GM23248 (cell line): ENCODE results near the gene ZEB2. TPM values are rescaled to one million over a fixed set of nuclear protein-coding genes. Genes with fewer than 3 reads are reported as not detected.
A peak's percentile ranks its signal among the peaks of the same experiment; 100 is the strongest.

Experiments used
- DNase-seq: peaks from one replicate; pipeline ENCODE4 v3.0.0-alpha.2; 2015
- H2AFZ ChIP-seq: fragments of 200-600 bp; sonication (generic); 2 replicates; pipeline ENCODE4 v1.6.1; 2016; ENCODE audit warnings: antibody characterized with exemption
- H3F3A ChIP-seq: fragments of 200-600 bp; sonication (generic); 2 replicates; pipeline ENCODE4 v1.6.1; 2016; ENCODE audit warnings: mild to moderate bottlenecking, antibody characterized with exemption, mixed run types; ENCODE audit not compliant: insufficient read depth
- H3K27ac ChIP-seq: fragments of 200-600 bp; sonication (generic); 2 replicates; pipeline ENCODE4 v1.5.1; 2016; ENCODE audit warnings: mild to moderate bottlenecking
- H3K27me3 ChIP-seq: fragments of 200-600 bp; sonication (generic); replicated peaks from 2 replicates; pipeline ENCODE4 v1.6.1; 2016; ENCODE audit warnings: mild to moderate bottlenecking; ENCODE audit not compliant: insufficient read depth
- H3K36me3 ChIP-seq: fragments of 200-600 bp; sonication (generic); 2 replicates; pipeline ENCODE4 v1.6.1; 2016; ENCODE audit warnings: low read depth, mild to moderate bottlenecking
- H3K4me1 ChIP-seq: fragments of 200-600 bp; sonication (generic); 2 replicates; pipeline ENCODE4 v1.6.1; 2016; ENCODE audit warnings: mild to moderate bottlenecking; ENCODE audit not compliant: insufficient read depth
- H3K4me2 ChIP-seq: fragments of 200-600 bp; sonication (generic); one replicate; pipeline ENCODE4 v1.6.1; 2016; ENCODE audit warnings: mild to moderate bottlenecking; ENCODE audit not compliant: unreplicated experiment
- H3K4me3 ChIP-seq: fragments of 200-600 bp; sonication (generic); 2 replicates; pipeline ENCODE4 v1.5.1; 2016; ENCODE audit warnings: mild to moderate bottlenecking
- H3K79me2 ChIP-seq: fragments of 200-600 bp; sonication (generic); 2 replicates; pipeline ENCODE4 v1.6.1; 2016; ENCODE audit warnings: mild to moderate bottlenecking; ENCODE audit not compliant: insufficient read depth
- H3K9ac ChIP-seq: fragments of 200-600 bp; sonication (generic); 2 replicates; pipeline ENCODE4 v1.6.1; 2016; ENCODE audit warnings: mild to moderate bottlenecking
- H3K9me2 ChIP-seq: fragments of 200-600 bp; sonication (generic); 2 replicates; pipeline ENCODE4 v1.6.1; 2016; ENCODE audit warnings: mixed run types, mild to moderate bottlenecking, moderate library complexity; ENCODE audit not compliant: insufficient read depth
- H3K9me3 ChIP-seq: fragments of 200-600 bp; sonication (generic); one replicate; pipeline ENCODE4 v1.6.1; 2017; ENCODE audit warnings: low read depth
- H4K20me1 ChIP-seq: fragments of 200-600 bp; sonication (generic); 2 replicates; pipeline ENCODE4 v1.6.0; 2016; ENCODE audit not compliant: insufficient read depth
- EZH2 ChIP-seq: fragments of 200-600 bp; sonication (generic); IDR thresholded peaks from 2 replicates; pipeline ENCODE4 v1.6.1; 2018; ENCODE audit warnings: antibody characterized with exemption, mild to moderate bottlenecking; ENCODE audit not compliant: insufficient read depth, poor library complexity, severe bottlenecking
- EZH2phosphoT487 ChIP-seq: fragments of 200-600 bp; sonication (generic); IDR thresholded peaks from 2 replicates; pipeline ENCODE4 v1.6.1; 2018; ENCODE audit warnings: antibody characterized with exemption, moderate library complexity, mild to moderate bottlenecking, low read depth; ENCODE audit not compliant: insufficient read depth
- WGBS, 2 experiments: methylation state at CpG; one replicate each; pipeline ENCODE4 v1.1.6; 2015 to 2017; ENCODE audit warnings: low lambda C conversion rate in 2 of 2, low coverage in 1 of 2; ENCODE audit errors: missing lambda C conversion rate in 2 of 2; 5-methylcytosine and 5-hydroxymethylcytosine counted together
- in situ Hi-C: fragments of 300-500 bp; cut with MboI; formaldehyde crosslinking; loops from 2 replicates; pipeline ENCODE4 v1.15.0; 2020
- polyA plus RNA-seq: library from polyadenylated mRNA; unstranded; fragments of >200 nt; fragmentation: Nextera tagmentation; extraction: Ambion mirVana; gene quantifications from 2 replicates; pipeline ENCODE4 v1.2.1, GENCODE V29; 2016
- total RNA-seq: library from RNA; depleted of rRNA; stranded (reverse); fragments of >200 nt; shearing (Covaris generic); gene quantifications from 2 replicates; pipeline ENCODE4 v1.2.3, GENCODE V29; 2014

Gene ZEB2
- total and polyA plus RNA-seq, 2 experiments from 2014 or later, result 26.2 to 46.8 TPM

DNA sequence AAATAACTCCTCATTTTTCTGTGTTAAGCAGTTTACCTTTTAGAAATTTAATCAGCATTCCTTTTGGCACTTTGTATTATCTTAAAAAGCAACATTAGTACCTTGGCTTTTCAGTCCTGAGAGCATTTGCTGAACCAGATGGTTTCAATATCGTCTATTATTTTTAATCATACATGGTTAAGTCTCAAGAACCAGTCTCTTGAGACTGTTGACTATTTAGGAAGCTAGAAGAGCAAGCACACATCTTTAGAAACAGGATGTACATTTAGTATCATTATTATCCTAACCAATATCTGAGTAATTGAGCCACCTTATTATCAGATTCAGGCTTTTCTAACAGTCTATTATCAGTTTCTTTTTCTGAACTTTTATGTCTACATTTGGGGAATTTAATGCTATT lies 28.2 kb upstream of the ZEB2 start:
- no peak overlapping the region for H3K4me3 ChIP-seq
- no peak overlapping the region for H3K27ac ChIP-seq
- no peak overlapping the region for H3K9ac ChIP-seq
- 0 out of 2 replicates have a peak, but pooled peaks cover 5% of the 10 kb centered on the region for H3F3A ChIP-seq
- DNase-seq, result peak; percentile 13
- peak overlapping the region; percentile 32 for H3K4me2 ChIP-seq
- no peaks in the 10 kb centered on the region for H3K79me2 ChIP-seq
- H3K4me1 ChIP-seq, result peaks cover 14% of the 10 kb centered on the region
- in situ Hi-C loops, result no loop called here
- H4K20me1 ChIP-seq, result no peaks in the 10 kb centered on the region
- no peaks in the 10 kb centered on the region for H3K9me3 ChIP-seq
- H3K36me3 ChIP-seq, result no peaks in the 10 kb centered on the region
- no peaks in the 10 kb centered on the region for H3K27me3 ChIP-seq
- WGBS, 2 experiments, result 5 to 16% methylated on average over 1 of the region's 1 CpG
- peak overlapping the region; percentile 46; the same call in 1 of the 2 replicates for H2AFZ ChIP-seq
- no peaks in the 10 kb centered on the region for H3K9me2 ChIP-seq
- TF ChIP-seq EZH2phosphoT487 (no peak), EZH2 (no peak)

DNA sequence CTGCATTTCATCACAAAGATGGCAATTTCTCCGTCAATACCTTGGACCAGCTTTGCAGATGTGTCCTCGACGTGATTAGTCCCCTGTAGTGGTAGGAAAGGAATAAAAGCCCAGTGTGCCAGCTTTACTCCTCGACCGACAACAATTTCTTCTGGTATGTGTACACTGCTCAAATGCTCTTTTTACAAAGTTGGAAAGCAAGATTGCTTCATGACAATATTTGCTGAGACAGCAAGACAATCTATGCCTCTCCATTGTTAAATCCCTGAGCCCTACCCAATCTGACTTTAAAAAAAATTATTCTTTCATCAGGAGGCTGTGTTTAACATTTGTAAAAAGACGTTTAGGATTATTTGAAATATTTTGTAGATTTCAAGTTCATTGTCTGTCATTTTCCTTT lies 27.6 kb upstream of the ZEB2 start:
- no peak overlapping the region for H3K4me2 ChIP-seq
- in situ Hi-C loops, result no loop called here
- 61 to 68% methylated on average over 6 of the region's 6 CpGs for WGBS, 2 experiments
- H3K36me3 ChIP-seq, result no peaks in the 10 kb centered on the region
- H3F3A ChIP-seq, result 0 out of 2 replicates have a peak, but pooled peaks cover 5% of the 10 kb centered on the region
- no peaks in the 10 kb centered on the region for H3K79me2 ChIP-seq
- no peak for DNase-seq
- peaks cover 9% of the 10 kb centered on the region for H3K4me1 ChIP-seq
- no peak overlapping the region for H3K4me3 ChIP-seq
- no peak for TF ChIP-seq EZH2phosphoT487
- no peak for TF ChIP-seq EZH2
- H3K27ac ChIP-seq, result no peak overlapping the region
- no peaks in the 10 kb centered on the region for H3K27me3 ChIP-seq
- no peak overlapping the region; the same call in 1 of the 2 replicates for H2AFZ ChIP-seq
- no peaks in the 10 kb centered on the region for H3K9me2 ChIP-seq
- no peaks in the 10 kb centered on the region for H3K9me3 ChIP-seq
- no peaks in the 10 kb centered on the region for H4K20me1 ChIP-seq
- no peak overlapping the region for H3K9ac ChIP-seq

- in situ Hi-C loops, result no loop called here
- TF ChIP-seq EZH2phosphoT487 (no peak), EZH2 (no peak)
- H3F3A ChIP-seq, result 0 out of 2 replicates have a peak, but pooled peaks cover 5% of the 10 kb centered on the region
- H3K4me3 ChIP-seq, result no peak overlapping the region
- H3K9me2 ChIP-seq, result no peaks in the 10 kb centered on the region
- WGBS, 2 experiments, result 77 to 78% methylated on average over 6 of the region's 6 CpGs
- H4K20me1 ChIP-seq, result no peaks in the 10 kb centered on the region
- no peak overlapping the region; the same call in 1 of the 2 replicates for H2AFZ ChIP-seq
- peaks cover 9% of the 10 kb centered on the region for H3K4me1 ChIP-seq
- no peaks in the 10 kb centered on the region for H3K9me3 ChIP-seq
- H3K36me3 ChIP-seq, result no peaks in the 10 kb centered on the region
- no peaks in the 10 kb centered on the region for H3K79me2 ChIP-seq
- H3K27me3 ChIP-seq, result no peaks in the 10 kb centered on the region
- no peak overlapping the region for H3K4me2 ChIP-seq
- no peak overlapping the region for H3K27ac ChIP-seq
- DNase-seq, result no peak
- H3K9ac ChIP-seq, result no peak overlapping the region
Measured at GRCh38 chr2:144546933-144547332, 27.0 kb upstream of the ZEB2 start.

DNA sequence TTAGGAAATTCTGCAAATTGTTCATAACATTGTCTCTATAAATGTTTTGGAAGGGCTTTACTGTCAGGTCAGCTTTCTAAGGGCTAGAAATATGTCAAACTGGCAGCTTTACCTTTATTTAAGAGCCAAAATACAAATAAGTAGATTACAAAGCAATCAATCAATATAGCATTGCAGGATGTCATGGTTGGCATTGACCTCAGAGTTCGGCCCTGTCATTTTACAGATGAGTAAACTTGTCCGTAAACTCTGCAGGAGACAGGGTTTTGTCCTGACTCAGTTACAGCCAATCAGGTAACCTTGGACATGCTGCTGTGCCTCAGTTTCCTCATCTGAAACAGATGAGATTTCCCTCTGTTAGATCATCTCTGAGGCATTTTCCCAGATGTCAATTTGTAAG lies 25.9 kb upstream of the ZEB2 start:
- peaks cover 9% of the 10 kb centered on the region for H3K4me1 ChIP-seq
- H3K79me2 ChIP-seq, result no peaks in the 10 kb centered on the region
- H2AFZ ChIP-seq, result no peak overlapping the region
- no peaks in the 10 kb centered on the region for H3K9me3 ChIP-seq
- H4K20me1 ChIP-seq, result no peaks in the 10 kb centered on the region
- H3K9me2 ChIP-seq, result no peaks in the 10 kb centered on the region
- 0 out of 2 replicates have a peak, but pooled peaks cover 5% of the 10 kb centered on the region for H3F3A ChIP-seq
- no peak overlapping the region for H3K27ac ChIP-seq
- DNase-seq, result no peak
- H3K9ac ChIP-seq, result no peak overlapping the region
- WGBS, 2 experiments, result 62 to 71% methylated on average over 2 of the region's 2 CpGs
- H3K36me3 ChIP-seq, result no peaks in the 10 kb centered on the region
- H3K4me3 ChIP-seq, result no peak overlapping the region
- no peak overlapping the region for H3K4me2 ChIP-seq
- no peaks in the 10 kb centered on the region for H3K27me3 ChIP-seq
- no peak for TF ChIP-seq EZH2phosphoT487
- no peak for TF ChIP-seq EZH2
- in situ Hi-C loops, result no loop called here

- no peak for DNase-seq
- 0 out of 2 replicates have a peak, but pooled peaks cover 5% of the 10 kb centered on the region for H3F3A ChIP-seq
- no peaks in the 10 kb centered on the region for H3K27me3 ChIP-seq
- in situ Hi-C loops, result no loop called here
- no peaks in the 10 kb centered on the region for H3K79me2 ChIP-seq
- TF ChIP-seq EZH2 (no peak), EZH2phosphoT487 (no peak)
- no peak overlapping the region for H3K9ac ChIP-seq
- no peaks in the 10 kb centered on the region for H3K9me2 ChIP-seq
- WGBS, 2 experiments, result 87 to 88% methylated on average over 3 of the region's 3 CpGs
- H3K36me3 ChIP-seq, result no peaks in the 10 kb centered on the region
- H3K9me3 ChIP-seq, result no peaks in the 10 kb centered on the region
- no peak overlapping the region for H3K4me3 ChIP-seq
- H4K20me1 ChIP-seq, result no peaks in the 10 kb centered on the region
- H3K27ac ChIP-seq, result no peak overlapping the region
- peaks cover 9% of the 10 kb centered on the region for H3K4me1 ChIP-seq
- no peak overlapping the region for H3K4me2 ChIP-seq
- H2AFZ ChIP-seq, result no peak overlapping the region
Measured at GRCh38 chr2:144544053-144544452, 24.1 kb upstream of the ZEB2 start.
